ENCODE measurements around the gene PRDM16. TPM values are rescaled to one million over a fixed set of nuclear protein-coding genes. Genes with fewer than 3 reads are reported as not detected.

The PRDM16 gene
- total RNA-seq, 1 experiment from 2014 or later = 22.3 TPM

- in situ Hi-C loops (cut with HindIII; ENCODE audit: low pct_unique_long_range_greater_than_20kb, low sequenced_read_pairs) (no loop called here), intact Hi-C loops (cut with micrococcal nuclease; ENCODE audit: unreplicated experiment) (no loop called here)
- Histone ChIP-seq H3K4me1 (ENCODE audit: control insufficient read depth, insufficient read depth, low read length) (no peaks in the 10 kb centered on the region), H3K27me3 (ENCODE audit: control insufficient read depth, insufficient read depth, low read length) (no peaks in the 10 kb centered on the region), H3K27ac (ENCODE audit: low read length) (no peak overlapping the region), H3K4me3 (ENCODE audit: low read depth in 2 of 2, low read length in 2 of 2) (no peak overlapping the region), H3K9me3 (ENCODE audit: control insufficient read depth, insufficient read depth, low read depth, low read length) (no peaks in the 10 kb centered on the region), H3K36me3 (ENCODE audit: control insufficient read depth, insufficient read depth, low read length) (no peaks in the 10 kb centered on the region)
- ChIA-PET CTCF (no interaction called here), POLR2A (no interaction called here)
- ATAC-seq (no peak), DNase-seq (ENCODE audit: low read depth, low spot score) (no peak)
- BruUV-seq (replicated peaks) = no TSS peak
- TF ChIP-seq REST (IDR thresholded peaks at IDR 0.05; ENCODE audit: insufficient read depth in 1 of 2, low read depth in 2 of 2, low read length in 1 of 2) = no peak
- no peak for TF ChIP-seq SIN3A (IDR thresholded peaks at IDR 0.05; ENCODE audit: borderline replicate concordance, insufficient read depth, low read depth, low read length)
- no peak for TF ChIP-seq POLR2AphosphoS5 (IDR thresholded peaks at IDR 0.05; ENCODE audit: low read depth, low read length)
- TF ChIP-seq, protein P1, sequence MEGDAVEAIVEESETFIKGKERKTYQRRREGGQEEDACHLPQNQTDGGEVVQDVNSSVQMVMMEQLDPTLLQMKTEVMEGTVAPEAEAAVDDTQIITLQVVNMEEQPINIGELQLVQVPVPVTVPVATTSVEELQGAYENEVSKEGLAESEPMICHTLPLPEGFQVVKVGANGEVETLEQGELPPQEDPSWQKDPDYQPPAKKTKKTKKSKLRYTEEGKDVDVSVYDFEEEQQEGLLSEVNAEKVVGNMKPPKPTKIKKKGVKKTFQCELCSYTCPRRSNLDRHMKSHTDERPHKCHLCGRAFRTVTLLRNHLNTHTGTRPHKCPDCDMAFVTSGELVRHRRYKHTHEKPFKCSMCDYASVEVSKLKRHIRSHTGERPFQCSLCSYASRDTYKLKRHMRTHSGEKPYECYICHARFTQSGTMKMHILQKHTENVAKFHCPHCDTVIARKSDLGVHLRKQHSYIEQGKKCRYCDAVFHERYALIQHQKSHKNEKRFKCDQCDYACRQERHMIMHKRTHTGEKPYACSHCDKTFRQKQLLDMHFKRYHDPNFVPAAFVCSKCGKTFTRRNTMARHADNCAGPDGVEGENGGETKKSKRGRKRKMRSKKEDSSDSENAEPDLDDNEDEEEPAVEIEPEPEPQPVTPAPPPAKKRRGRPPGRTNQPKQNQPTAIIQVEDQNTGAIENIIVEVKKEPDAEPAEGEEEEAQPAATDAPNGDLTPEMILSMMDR (IDR thresholded peaks at IDR 0.05) = no peak
- no peak for TF ChIP-seq TCF7L2 (IDR thresholded peaks at IDR 0.05; ENCODE audit: low read depth, low read length)
Measured at GRCh38 chr1:3293563-3294080, 224.6 kb downstream of the PRDM16 start.

DNA sequence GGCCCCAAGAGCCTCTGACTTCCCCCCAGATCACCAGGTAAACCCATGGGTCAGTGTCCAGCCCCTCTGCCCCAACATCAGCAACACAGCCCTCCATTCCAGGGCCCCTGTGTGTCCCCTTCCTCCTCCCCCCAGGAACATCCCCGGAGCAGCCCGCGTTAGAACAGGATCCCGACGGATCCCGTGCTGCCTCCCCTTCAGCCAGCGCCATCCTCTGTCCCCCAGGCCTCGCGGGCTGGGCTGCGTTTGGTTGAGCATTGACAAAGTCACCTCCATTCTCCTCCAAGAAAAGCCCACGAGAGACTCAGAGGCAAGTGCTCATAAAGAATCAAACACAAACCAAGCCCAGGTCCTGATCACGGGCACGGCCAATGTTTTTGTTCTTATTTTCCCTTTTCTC, 225.4 kb downstream of the PRDM16 start:
- no peaks in the 10 kb centered on the region for H3K4me1 ChIP-seq (ENCODE audit: control insufficient read depth, insufficient read depth, low read length)
- no peak for TF ChIP-seq TCF7L2 (IDR thresholded peaks at IDR 0.05; ENCODE audit: low read depth, low read length)
- TF ChIP-seq REST (IDR thresholded peaks at IDR 0.05; ENCODE audit: insufficient read depth in 1 of 2, low read depth in 2 of 2, low read length in 1 of 2) = no peak
- no peak for TF ChIP-seq POLR2AphosphoS5 (IDR thresholded peaks at IDR 0.05; ENCODE audit: low read depth, low read length)
- TF ChIP-seq, protein P1 (IDR thresholded peaks at IDR 0.05) = no peak
- no peak for TF ChIP-seq SIN3A (IDR thresholded peaks at IDR 0.05; ENCODE audit: borderline replicate concordance, insufficient read depth, low read depth, low read length)
- CTCF ChIA-PET = no interaction called here
- in situ Hi-C loops (cut with HindIII; ENCODE audit: low pct_unique_long_range_greater_than_20kb, low sequenced_read_pairs) = no loop called here
- no peak overlapping the region for H3K27ac ChIP-seq (ENCODE audit: low read length)
- DNase-seq (ENCODE audit: low read depth, low spot score) = no peak
- no peaks in the 10 kb centered on the region for H3K27me3 ChIP-seq (ENCODE audit: control insufficient read depth, insufficient read depth, low read length)
- no peak overlapping the region for H3K4me3 ChIP-seq (ENCODE audit: low read depth in 2 of 2, low read length in 2 of 2)
- no peak for ATAC-seq
- BruUV-seq (replicated peaks) = no TSS peak
- POLR2A ChIA-PET = no interaction called here
- H3K36me3 ChIP-seq (ENCODE audit: control insufficient read depth, insufficient read depth, low read length) = no peaks in the 10 kb centered on the region
- no peaks in the 10 kb centered on the region for H3K9me3 ChIP-seq (ENCODE audit: control insufficient read depth, insufficient read depth, low read depth, low read length)
- intact Hi-C loops (cut with micrococcal nuclease; ENCODE audit: unreplicated experiment) = no loop called here
